HG03342 (cell line): ENCODE data around the gene SRD5A3.

Experiments used
- ATAC-seq: cut with Tn5 transposase; IDR thresholded peaks from one replicate; pipeline ENCODE4 v1.9.1; 2021; ENCODE audit warnings: mild to moderate bottlenecking, moderate library complexity; ENCODE audit not compliant: unreplicated experiment

Gene SRD5A3

DNA sequence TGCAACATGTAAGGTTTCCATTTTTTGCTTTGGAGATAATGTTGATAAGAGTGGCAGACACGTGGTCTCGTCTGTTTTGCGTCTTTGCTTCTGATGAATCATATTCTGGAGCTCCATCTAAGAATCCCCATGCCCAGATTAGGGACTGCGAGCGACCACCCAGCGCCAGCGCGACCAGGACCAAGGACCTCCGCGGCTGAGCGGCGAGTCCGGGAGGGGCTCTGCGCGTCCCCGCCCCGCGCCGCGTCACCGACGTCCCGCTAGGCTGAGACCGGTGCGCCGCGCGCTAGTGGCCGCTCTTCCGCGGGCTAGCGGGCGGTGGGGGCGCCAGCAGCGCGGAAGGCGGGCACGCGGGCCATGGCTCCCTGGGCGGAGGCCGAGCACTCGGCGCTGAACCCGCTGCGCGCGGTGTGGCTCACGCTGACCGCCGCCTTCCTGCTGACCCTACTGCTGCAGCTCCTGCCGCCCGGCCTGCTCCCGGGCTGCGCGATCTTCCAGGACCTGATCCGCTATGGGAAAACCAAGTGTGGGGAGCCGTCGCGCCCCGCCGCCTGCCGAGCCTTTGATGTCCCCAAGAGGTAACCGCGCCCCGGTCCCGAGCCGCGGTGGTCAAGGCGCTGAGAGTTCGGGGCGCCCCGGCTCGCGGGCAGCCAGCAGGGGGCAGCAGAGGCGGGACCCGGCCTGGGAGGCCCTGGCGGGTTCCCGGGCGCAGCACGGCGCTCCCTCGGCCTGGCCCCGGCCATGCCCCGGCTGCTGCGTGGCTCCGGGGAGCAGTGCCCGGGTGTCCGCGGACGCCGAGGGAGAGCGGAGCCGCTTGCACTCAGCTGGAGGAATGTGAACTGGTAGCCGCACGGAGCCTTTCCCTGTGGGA, at the start of gene SRD5A3:
Gene SRD5A3, plus strand, starts transcription at position 263 of the 871 bp plus-strand sequence. Its CDS starts 95 bp downstream, at position 358.
- ATAC-seq = peak; percentile 95

DNA sequence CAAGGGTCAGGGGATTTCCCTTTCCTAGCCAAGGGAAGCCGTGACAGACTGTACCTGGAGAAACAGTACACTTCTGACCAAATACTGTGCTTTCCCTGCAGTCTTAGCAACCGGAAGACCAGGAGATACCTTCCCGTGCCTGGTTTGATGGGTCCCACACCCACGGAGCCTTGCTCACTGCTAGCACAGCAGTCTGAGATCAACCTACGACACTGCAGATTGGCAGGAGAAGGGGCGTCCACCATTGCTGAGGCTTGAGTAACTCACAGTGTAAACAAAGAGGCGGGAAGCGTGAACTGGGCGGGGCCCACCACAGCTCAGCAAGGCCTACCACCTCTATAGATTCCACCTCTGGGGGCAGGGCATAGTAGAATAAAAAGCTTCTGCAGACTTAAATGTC, 48.7 kb upstream of the SRD5A3 start:
- no peak for ATAC-seq

DNA sequence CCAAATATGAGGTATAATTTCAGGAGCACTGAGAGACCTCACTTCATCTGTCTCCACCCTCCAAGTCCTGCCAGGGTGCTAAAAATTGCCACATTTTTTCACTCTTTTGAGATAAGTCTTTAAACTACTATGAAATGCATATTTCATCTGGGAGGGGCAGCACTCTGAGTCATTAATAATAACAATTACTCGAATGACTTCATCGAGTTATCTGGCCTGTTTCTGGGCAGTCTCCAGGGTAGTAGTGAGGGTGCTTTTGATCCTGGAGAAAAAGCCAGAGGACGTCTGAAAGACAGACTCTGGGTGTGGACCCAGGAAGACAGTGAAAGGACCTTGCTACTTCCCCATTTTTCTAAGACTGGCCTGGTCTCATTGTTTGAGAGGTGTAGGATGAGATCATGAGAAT, 42.3 kb upstream of the SRD5A3 start:
- no peak for ATAC-seq

DNA sequence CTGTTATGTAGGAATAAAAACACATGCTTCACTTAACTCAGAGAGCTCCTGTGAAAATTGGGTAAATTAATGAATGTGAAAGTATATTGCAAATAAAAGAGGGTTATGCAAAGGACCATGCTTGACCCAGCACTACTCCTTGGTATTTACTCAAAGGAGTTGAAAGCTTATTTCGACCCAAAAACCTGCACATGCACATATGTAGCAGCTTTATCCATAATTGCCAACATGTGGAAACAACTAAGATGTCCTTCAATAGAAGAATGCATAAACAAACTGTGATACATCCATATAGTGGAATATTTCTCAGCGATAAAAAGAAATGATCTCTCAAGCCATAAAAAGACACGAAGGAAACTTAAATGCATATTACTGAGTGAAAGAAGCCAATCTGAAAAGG, 41.7 kb upstream of the SRD5A3 start:
- no peak for ATAC-seq

DNA sequence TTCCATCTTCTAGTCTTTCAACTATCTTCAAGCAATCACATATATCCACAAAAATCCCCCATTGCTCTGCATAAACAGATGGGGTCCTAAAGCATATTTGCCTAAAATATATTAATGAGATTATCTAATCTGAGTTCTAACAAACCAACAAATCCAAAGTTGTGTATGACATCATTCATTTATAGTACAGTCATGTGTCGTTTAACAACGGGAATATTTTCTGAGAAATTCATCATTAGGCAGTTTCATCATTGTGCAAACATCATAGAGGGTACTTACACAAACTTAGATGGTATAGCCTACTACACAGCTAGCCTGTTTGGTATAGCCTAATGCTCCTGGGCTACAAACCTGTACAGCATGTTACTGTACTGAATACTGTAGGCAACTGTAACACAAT, 38.0 kb upstream of the SRD5A3 start:
- no peak for ATAC-seq

DNA sequence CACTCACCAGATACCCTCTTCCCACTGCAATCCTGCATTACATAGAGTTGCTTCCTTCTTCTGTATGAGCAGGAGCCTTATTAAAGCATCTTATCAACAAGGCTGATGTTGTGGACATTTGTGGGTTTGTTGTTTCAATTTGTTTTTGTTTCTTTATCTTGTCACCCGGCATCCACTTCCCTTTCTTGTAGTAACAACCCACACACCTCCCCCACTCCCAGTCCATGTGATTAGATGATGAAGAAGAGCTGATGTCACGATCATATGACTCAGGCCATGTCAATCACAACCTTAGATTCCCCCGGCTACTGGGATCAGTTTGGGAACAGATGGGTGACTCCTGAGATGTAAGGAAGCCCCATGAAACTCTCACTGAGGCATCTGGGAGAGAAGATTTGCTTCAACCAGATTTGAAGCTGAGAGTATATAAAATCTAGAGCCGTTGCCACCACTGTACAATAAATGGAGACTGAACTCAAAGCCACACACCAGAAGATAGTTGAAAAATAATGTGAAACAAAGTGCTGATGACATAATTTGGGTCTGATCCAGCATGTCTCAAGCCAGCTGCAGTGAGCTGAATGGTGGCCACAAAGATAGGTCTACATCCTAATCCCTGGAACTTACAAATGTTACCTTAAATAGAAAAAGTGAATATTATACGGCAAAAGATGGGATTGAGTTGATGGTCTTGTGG, 34.1 kb upstream of the SRD5A3 start:
- ATAC-seq = no peak

DNA sequence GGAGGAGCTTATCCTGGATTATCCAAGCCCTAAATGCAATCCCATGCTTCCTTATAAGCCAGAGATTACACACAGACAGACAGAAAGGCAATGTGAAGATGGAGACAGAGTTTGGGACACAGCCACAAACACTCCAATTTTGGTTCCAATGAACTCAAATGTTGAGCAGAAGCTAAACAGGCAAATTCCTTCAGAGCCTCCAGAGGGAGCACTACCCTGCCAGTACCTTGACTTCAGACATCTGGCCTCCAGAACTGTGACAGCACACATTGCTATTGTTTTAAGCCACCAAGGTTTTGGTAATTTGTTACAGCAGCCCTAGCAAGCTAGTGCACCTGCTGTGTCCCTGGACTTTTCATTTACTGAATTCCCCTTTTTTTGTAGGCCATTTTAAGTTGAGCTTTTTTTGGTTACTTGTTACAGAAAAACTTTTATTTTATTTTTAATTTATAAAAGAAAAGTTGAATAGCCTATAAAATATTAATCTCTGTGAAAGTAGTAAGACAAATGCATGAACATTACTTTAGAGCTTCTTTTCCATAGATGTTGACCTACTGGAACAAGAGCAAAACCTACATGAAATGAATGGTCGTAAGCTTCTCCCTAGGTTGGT, 33.4 kb upstream of the SRD5A3 start:
- ATAC-seq = peak; percentile 84

DNA sequence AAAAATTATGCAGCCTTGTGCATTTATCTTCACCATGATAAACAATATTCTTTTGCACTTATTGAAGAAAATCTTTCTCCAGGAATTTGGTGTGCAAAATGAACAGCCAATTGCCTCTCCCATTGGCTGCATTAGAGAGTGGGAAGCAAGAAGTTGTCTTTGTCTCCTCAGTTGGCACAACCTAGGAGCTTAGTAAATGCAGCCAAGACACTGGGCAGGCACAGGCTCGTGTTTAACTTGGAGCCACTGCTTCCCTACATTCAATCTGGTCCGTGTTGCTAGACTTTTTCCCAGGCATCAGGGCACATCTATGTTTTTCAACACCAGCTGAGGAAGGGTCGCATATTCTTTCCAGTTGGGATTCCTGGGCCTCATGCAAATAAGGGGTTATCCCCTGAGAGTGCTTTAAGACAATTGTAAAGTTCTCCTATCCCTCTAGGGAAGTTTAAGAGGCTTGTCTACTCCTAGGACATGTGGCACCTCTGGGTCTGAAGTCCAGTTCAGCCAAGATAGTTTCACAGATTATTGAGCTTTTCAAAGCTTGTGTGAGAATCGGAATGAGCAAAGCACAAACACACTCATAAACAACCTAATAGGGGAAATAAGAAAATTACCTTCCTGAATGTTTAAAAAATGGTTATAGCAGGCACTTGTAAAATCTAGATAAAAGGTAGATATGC, 31.8 kb upstream of the SRD5A3 start:
- no peak for ATAC-seq

DNA sequence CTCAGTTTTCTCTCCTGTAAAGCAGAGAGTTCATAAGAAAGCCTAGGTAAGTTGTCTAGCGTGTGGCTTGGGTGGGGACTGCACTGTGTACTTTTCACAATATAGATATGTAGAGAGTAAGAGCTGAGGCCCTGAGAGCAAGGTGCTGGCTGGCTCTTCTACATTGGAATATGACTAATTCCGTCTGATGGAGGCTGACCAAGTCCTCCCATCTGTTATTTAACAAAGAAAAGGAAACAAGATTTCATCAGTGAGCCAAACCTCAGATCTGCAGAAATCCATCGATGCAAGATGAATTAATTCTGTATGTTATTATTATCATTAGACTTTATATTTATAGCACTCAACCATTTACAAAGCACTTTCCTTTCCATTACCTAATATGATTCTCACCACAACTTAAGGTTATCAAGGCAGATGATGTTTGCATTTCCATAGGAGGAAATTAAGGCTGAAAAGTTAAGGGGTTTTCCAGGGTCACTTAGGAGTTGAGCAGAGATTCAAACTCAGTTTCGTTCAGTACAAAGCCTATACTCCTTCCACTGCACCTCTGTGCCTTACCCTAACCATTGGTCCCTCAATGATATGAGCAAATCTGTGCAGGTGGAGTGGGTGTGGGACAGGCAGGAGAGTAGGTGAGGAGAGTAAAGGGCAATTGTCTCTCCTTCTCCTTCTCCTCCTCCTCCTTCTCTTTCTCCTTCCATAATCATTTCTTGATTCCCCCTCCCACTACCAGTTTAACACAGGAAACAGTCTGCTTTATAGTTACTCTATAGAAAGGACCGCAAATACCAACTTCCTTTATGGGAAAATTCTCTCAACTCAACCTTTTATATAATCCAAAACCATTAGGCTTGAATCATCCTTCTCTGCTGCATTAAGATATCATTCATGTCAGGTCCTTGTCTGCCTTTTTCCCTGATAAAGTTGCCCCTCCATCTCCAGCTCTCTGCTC, 27.6 kb upstream of the SRD5A3 start:
- ATAC-seq = no peak

DNA sequence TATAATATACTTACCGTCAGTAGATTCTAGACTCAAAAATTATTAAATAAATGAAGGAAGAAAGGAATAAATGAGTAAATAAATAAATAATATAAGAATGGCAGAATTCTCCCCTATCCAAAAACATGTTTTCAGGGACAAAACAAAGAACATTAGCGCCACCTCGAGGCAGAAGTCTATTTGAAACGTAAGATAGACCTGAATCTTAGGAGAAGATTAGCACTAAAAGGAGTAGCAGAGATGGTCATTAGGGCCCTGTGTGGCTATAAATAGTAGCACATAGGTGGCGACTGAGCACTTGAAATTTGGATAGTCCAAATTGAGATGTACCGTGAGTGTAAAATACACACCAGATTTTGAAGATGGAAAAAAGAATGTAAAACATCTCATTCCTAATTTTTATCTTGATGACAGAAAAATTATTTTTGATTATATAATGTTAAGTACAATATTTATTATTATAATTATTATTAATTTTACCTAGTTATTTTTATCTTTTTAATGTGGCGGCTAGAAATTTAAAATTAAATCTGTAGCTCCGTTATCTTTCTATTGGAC, 24.3 kb upstream of the SRD5A3 start:
- ATAC-seq = no peak

DNA sequence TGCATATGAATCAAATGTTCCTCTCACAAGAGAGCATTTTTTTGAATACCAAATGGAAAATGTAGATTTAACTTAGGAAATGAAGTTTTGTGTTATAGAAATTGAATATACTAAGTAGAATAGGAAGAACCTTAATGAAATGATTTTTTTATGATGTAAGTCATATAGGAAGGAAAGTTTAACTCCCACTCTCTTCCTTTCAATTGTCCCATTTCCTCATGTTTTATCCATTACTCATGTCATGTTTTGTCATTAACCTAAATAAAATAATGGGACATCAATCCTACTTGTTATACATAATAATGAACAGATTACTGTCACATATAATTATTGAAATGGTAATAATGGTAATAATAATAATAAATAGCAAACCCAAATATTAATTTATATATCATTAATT, 22.7 kb upstream of the SRD5A3 start:
- ATAC-seq = no peak

DNA sequence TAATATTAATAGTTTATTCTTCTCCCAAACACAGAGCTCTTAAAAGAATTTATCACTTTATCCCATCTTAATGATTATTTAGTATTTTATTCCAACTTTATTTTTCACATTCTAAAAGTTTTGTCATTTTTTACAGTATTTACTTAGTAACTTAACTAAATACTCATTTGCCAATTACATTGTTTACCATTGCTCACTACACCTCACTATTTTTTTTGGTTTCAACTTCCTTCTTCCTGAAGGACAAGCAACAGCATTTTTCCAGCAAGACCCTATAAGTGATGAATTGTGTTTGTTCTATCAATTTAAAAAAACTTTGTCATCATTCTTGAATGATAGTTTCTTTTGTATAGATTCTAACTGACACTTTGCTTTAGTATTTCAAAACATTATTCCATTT, 19.4 kb upstream of the SRD5A3 start:
- ATAC-seq = no peak

DNA sequence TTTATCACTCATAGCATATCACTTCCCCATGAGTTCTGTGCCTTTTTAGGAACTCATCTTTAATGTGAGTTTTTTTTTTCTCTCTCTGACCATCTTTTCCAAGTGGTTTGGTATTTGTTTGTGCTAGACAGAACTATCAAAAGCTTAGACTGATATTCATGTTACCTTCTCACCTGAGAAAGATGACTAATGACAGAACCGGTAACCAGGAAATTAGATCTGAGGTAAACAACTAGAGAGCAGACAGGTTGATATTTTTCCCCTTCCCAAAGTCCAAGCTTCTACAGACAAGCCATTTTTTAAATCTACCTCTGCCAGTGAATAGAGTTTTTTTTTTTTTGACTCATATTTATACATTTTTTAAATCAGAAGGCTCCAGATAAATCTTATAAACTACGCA, 17.0 kb upstream of the SRD5A3 start:
- no peak for ATAC-seq

DNA sequence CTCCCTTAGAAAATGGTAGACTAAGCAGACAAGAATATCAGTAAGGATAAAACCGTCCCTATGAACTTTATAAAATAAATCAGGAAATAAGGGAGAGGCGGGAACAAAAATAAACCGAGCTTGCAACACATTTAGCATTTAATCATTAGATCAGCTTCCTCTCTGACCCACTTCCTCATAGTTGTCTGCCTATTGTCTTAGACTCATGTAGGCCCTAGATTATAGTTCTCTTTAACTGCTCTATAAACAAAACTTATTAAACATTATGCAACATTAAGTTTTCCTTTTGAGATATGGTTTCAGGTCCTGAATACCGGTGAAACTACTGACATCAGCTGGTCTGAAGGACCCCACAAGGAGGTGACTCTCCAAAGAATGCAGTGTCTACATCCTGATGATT, 15.8 kb upstream of the SRD5A3 start:
- ATAC-seq = no peak

DNA sequence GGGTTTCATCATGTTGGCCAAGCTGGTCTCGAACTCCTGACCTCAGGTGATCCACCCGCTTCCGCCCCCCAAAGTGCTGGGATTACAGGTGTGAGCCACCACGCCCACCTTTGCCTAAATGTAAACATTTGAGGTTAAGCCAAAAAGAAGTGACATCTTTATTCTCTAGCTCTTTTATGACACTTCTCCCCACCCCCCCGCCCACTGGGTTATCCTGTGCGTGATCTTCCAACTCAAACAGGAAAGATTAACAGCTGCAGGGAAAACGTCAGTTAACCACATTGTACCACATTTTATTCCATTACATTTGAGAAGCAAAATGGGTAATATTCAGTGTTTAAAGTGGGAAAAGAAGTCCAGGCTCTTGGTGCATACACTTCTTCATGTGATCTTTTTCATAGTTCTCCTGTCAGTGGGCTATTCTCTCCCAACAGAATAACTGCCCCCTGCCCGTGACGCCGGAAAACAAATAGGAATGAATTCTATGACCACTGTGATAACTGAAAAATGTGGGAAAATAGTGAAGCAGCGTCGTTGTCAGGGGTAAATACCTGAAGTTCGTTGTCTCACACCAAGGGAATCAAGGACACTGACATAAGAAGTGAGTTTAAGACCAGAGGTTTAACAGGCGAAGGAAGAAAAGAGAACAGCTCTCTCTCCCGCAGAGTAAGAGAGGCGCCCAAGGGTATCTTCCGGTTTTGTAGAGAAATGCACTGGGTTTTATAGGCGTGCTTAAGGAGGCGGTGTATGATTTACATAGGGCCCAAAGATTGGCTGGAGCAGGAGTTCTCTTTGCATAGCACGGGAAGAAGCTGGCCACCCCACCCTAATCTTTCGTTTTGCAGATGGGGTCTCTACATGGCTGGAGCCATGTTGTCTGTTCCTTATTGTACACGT, 9.7 kb upstream of the SRD5A3 start:
- no peak for ATAC-seq

DNA sequence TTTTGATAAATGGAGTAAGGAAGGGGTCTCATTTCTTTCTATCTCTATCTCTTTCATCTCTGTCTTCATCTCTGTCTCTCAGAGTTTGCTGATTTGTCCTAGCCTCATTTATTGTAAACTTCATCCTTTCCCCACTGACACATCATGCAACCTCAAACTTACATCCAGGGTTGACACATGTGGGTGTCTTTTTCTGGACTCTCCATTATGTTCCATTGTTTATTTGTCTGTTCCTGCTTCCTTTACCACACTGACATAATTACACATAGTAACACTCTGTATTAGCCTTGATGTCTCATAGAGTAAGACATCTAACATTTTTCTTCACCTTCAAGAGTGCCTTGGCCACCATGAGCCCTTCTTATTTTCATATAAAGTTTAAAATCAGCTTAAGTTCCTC, 8.1 kb upstream of the SRD5A3 start:
- ATAC-seq = no peak

DNA sequence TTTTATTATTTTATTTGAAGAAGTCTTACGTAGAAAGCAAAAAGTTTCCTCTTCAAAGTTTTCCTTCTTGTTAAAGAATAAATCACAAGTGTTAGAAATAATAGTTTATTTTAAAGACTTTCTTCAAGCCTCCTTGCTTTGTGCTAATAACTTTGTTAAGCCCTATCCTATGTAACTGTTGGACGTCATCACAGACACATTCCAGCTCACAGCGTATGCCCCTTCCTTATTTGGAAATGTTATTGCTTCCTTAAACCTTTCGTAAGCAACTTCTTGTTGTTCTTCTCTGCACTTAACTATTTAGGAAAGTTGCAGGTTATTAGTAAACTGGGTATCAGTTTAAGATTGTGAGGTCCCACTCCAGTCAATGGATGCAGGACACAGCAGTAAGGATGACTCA, 7.6 kb upstream of the SRD5A3 start:
- no peak for ATAC-seq

DNA sequence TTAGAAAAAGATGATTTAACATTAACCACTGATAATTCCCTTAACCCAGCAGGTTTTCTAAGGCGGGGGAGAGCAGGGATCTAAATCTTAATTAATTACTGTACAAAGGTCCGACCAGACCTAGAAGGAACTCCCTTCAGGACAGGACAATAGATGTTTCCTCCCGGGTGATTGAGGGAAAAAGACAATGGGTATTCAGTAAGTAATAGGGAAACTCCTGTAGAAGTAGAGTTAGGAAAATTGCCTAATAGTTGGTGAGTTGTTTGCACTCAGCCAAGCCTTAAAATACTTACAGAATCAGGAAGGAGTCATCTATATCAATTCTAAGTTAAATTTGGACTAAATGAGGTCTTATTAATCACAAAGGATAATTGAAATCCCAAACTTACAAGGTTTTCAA, 5.8 kb upstream of the SRD5A3 start:
- ATAC-seq = no peak

DNA sequence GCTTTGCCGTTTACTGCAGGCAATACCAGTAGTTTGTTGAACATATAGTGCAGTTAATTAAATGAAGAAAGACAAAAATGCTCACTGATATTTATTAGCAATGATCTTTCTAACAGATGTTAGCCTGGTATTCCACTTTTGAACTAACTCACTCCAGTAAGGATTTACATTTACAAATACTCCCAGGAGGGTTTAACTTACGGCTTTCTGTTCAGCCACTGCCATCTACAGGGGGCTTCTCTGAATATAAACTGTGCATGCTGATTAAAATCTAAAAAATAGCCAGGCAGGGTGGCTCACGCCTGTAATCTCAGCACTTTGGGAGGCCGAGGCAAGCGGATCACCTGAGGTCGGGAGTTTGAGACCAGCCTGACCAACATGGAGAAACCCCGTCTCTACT, 2.2 kb upstream of the SRD5A3 start:
- ATAC-seq = no peak
